ENCODE measurements around the gene SLC24A1.

DNA sequence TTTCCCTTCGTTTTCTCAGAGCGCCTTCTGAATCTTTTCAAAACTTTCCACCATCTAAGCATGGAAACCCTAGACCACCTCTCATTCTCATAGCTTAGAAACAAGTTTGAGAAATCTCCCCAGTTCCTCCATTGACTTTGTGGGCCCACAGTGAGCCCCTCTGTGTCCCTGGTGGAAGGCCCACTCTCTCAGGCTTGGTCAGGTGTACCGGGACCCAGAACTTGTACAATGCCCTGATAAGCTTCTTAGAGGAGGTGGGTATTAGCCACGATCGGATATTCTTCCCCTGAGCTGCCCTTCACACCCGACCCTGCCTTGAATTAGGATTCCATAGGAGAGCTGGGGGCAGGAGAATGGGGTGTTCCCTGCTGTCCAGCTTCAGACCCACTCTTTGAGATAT is at the start of gene SLC24A1:
- TF ChIP-seq YY1 (IDR thresholded peaks at IDR 0.05; ENCODE audit: insufficient read depth, insufficient read length) (no peak), ZNF274 (IDR thresholded peaks at IDR 0.05; ENCODE audit: low read depth, low read length) (no peak), SUZ12 (IDR thresholded peaks at IDR 0.05; ENCODE audit: extremely low read depth, insufficient read depth, insufficient read length) (no peak)

All from NT2/D1 (cell line).